TTC549 (cell line): ENCODE results near the gene CD163L1.

Experiments used
- FAIRE-seq: peaks from 2 replicates; lab custom pipeline; 2012; peaks lifted over from hg19 to GRCh38; lab: Jason Lieb, UNC

Gene CD163L1

DNA sequence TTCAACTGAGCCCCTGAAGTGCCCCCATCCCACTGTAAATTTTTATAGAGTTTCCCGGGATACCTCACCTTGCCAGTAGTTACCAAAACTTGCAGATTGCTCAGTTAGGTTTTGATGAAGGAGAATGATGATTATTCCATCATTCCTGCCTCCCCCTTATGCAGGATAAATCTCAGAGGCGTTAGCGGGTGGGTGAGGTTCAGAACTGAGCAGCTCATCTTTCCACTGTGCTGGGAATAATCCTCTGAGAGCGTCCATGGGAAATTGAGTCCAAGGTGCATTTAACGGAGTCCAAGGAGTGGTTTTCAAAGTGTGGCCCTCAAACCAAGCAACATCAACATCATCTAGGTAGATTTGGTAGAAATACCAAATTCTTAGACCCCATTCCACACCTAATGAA, 121.4 kb downstream of the CD163L1 start:
- no peak for FAIRE-seq

GRCh38 chr12:7321624-7322023, 122.3 kb downstream of the CD163L1 start:
- no peak for FAIRE-seq

- FAIRE-seq, result no peak
Observed at GRCh38 chr12:7319930-7320329, 124.0 kb downstream of the CD163L1 start.

DNA sequence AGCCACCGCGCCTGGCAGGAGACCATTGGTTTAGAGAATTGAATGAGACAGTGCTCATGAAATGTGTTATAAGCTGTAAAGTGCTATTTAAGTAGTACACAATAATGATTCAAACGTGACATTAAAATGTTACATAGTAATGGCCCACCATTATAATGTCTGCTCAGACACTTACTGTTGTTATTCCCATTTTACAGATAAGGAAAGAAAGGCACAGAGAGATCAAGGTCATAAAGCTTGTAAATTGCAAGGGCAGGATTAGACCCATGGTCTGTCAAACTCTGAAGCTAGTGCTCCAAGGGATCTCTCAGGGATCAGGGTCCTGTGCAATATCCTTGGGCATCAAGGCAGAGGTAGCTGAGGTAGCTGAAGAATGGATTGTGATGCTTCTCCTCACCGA, 133.9 kb downstream of the CD163L1 start:
- no peak for FAIRE-seq
